SK-N-SH (cell line): Measurements from ENCODE around the gene CSNK1D. TPM values are rescaled to one million over a fixed set of nuclear protein-coding genes. Genes with fewer than 3 reads are reported as not detected.

ENCODE experiments used
- CHD2 ChIP-seq: fragments of 150-350 bp; IDR thresholded peaks from 2 replicates; pipeline ENCODE4 v1.6.1; 2018; ENCODE audit warnings: low read length; ENCODE audit not compliant: partially characterized antibody
- EP300 ChIP-seq, 2 experiments: IDR thresholded peaks; 2 replicates each; pipeline versions ENCODE4 v1.4.0 to v1.6.1; 2012; ENCODE audit warnings: borderline replicate concordance in 1 of 2, low read depth in 1 of 2, low read length in 1 of 2
- EZH2phosphoT487 ChIP-seq: fragments of 200-600 bp; sonication (generic); IDR thresholded peaks from 2 replicates; pipeline ENCODE4 v1.6.1; 2017; ENCODE audit warnings: low read depth, mixed run types, mild to moderate bottlenecking, antibody characterized with exemption, moderate library complexity, borderline replicate concordance
- GABPA ChIP-seq: IDR thresholded peaks from 2 replicates; pipeline ENCODE4 v1.4.0; 2012; ENCODE audit warnings: low read depth, mild to moderate bottlenecking
- IRF3 ChIP-seq: fragments of 150-350 bp; IDR thresholded peaks from 2 replicates; pipeline ENCODE4 v1.6.1; 2016; ENCODE audit warnings: mild to moderate bottlenecking, low read depth, low read length
- JUND ChIP-seq: IDR thresholded peaks from 2 replicates; pipeline ENCODE4 v1.4.0; 2012
- MAX ChIP-seq: IDR thresholded peaks from 2 replicates; pipeline ENCODE4 v1.4.0; 2012; ENCODE audit warnings: low read depth
- MEF2A ChIP-seq: IDR thresholded peaks from 2 replicates; pipeline ENCODE4 v1.4.0; 2012; ENCODE audit warnings: low read depth, borderline replicate concordance
- NFIC ChIP-seq: IDR thresholded peaks from 2 replicates; pipeline ENCODE4 v1.4.0; 2012; ENCODE audit warnings: borderline replicate concordance
- RAD21 ChIP-seq: IDR thresholded peaks from 2 replicates; pipeline ENCODE4 v1.6.1; 2012; ENCODE audit warnings: mild to moderate bottlenecking, low read length
- REST ChIP-seq: IDR thresholded peaks from 2 replicates; pipeline ENCODE4 v1.6.1; 2012; ENCODE audit warnings: mild to moderate bottlenecking, low read depth, low read length, moderate library complexity
- RXRA ChIP-seq: IDR thresholded peaks from 2 replicates; pipeline ENCODE4 v1.4.0; 2012; ENCODE audit warnings: low read depth, mild to moderate bottlenecking, borderline replicate concordance
- SIN3A ChIP-seq: IDR thresholded peaks from 2 replicates; pipeline ENCODE4 v1.6.1; 2012; ENCODE audit warnings: low read depth, mild to moderate bottlenecking, low read length, moderate library complexity, borderline replicate concordance
- TCF12 ChIP-seq: IDR thresholded peaks from 2 replicates; pipeline ENCODE4 v1.4.0; 2012
- TEAD4 ChIP-seq: IDR thresholded peaks from 2 replicates; pipeline ENCODE4 v1.4.0; 2012; ENCODE audit warnings: mild to moderate bottlenecking, borderline replicate concordance; ENCODE audit not compliant: insufficient read depth
- USF1 ChIP-seq: IDR thresholded peaks from 2 replicates; pipeline ENCODE4 v1.4.0; 2012; ENCODE audit warnings: low read depth, borderline replicate concordance
- USF2 ChIP-seq: fragments of 150-350 bp; IDR thresholded peaks from 2 replicates; pipeline ENCODE4 v1.6.1; 2017; ENCODE audit warnings: antibody characterized with exemption, low read length, low read depth, borderline replicate concordance
- YY1 ChIP-seq: IDR thresholded peaks from 2 replicates; pipeline ENCODE4 v1.4.0; 2012; ENCODE audit warnings: low read depth, mild to moderate bottlenecking
- polyA plus RNA-seq, 3 experiments: library from polyadenylated mRNA; depleted of rRNA; stranded (reverse); fragments of >200 nt; gene quantifications; 2 replicates each; pipeline ENCODE4 v1.2.3, GENCODE V29; 2012

The CSNK1D gene
- polyA plus RNA-seq, 1 of the 3 experiments (the other 2 are of a cell fraction) = 216 TPM

- TF ChIP-seq MAX (peak; percentile 84), EZH2phosphoT487 (no peak), GABPA (peak; percentile 54), REST (peak; percentile 70), CHD2 (peak; percentile 64), TEAD4 (no peak), JUND (no peak), EP300 (IDR thresholded peaks at IDR 0.05; ENCODE audit: borderline replicate concordance in 1 of 2, low read depth in 1 of 2, low read length in 1 of 2) (peak in 1 of 2 experiments; percentile 38; a peak in 1 of 4 replicates), RXRA (no peak), USF2 (peak; percentile 98), IRF3 (peak; percentile 75), USF1 (peak; percentile 99), MEF2A (no peak), YY1 (peak; percentile 14), NFIC (no peak), TCF12 (no peak), RAD21 (0 out of 2 replicates have a peak, but pooled peaks have one; percentile 9), SIN3A (peak; percentile 62; the same call in 1 of the 2 replicates)
- TF ChIP-seq, all 33 proteins: peak for 18
Observed at GRCh38 chr17:82292251-82293154, 19.0 kb upstream of the CSNK1D start (continued).
